Endothelial cell of umbilical vein (primary cell): Measurements from ENCODE around the gene MORC4.

Experiments used
- CTCF ChIP-seq, 2 donors: IDR thresholded peaks; 1 replicate in 1 of 2; 2 replicates in 1 of 2; pipeline ENCODE4 v1.5.1; 2011; ENCODE audit warnings: low read length in 2 of 2, mild to moderate bottlenecking in 2 of 2, moderate library complexity in 2 of 2, control low read depth in 1 of 2, inconsistent platforms in 1 of 2, low read depth in 1 of 2; ENCODE audit not compliant: insufficient read depth in 1 of 2; ENCODE audit errors: extremely low read depth in 1 of 2
- GATA2 ChIP-seq: IDR thresholded peaks from 2 replicates; pipeline ENCODE4 v1.7.0; 2011; ENCODE audit warnings: low read depth, mild to moderate bottlenecking, moderate library complexity, mixed read lengths, low read length; ENCODE audit not compliant: insufficient read length, insufficient read depth
- MYC ChIP-seq: IDR thresholded peaks from one replicate; pipeline ENCODE4 v1.6.1; 2011; ENCODE audit warnings: mild to moderate bottlenecking, low read depth, low read length
- POLR2A ChIP-seq: IDR thresholded peaks from 2 replicates; pipeline ENCODE4 v1.6.1; 2012; ENCODE audit warnings: low read depth, mild to moderate bottlenecking, control low read depth, low read length
- POLR2AphosphoS5 ChIP-seq: IDR thresholded peaks from 2 replicates; pipeline ENCODE4 v1.6.1; 2012; ENCODE audit warnings: low read depth, mild to moderate bottlenecking, control low read depth, low read length, moderate library complexity; ENCODE audit not compliant: insufficient read depth
- TF ChIP-seq, protein P1 (sequence below): IDR thresholded peaks from 2 replicates; pipeline ENCODE4 v1.6.1; 2011; ENCODE audit not compliant: insufficient read depth, insufficient read length

DNA sequence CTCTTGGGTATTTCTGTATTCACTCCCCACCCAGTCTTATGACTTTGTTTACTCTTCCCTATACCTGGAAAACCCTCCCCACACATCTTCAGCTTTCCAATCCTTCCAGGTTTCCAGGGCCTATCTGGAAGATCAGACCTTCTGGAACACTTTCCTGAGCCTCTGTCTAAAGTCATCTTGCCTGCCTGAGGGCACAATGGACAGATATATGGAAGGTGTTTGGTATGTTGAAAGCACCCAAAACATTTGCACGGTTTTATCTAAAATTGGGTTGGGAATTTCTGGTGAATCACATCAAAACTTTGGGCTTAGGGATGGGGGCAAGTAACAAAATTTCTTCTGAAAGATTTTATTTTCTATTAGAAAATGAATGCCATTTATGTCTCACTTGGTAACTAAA is 63.8 kb downstream of the MORC4 start:
- TF ChIP-seq CTCF (IDR thresholded peaks at IDR 0.05; ENCODE audit: extremely low read depth in 1 of 2, insufficient read depth in 1 of 2, low read depth in 1 of 2, low read length in 2 of 2): no peak
- TF ChIP-seq POLR2A: no peak
- no peak for TF ChIP-seq GATA2
- TF ChIP-seq MYC: no peak
- TF ChIP-seq, protein P1, sequence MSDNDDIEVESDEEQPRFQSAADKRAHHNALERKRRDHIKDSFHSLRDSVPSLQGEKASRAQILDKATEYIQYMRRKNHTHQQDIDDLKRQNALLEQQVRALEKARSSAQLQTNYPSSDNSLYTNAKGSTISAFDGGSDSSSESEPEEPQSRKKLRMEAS: no peak
- TF ChIP-seq POLR2AphosphoS5: no peak
